H9 (cell line): ENCODE results near the gene ATP6V0A1. TPM values are rescaled to one million over a fixed set of nuclear protein-coding genes. Genes with fewer than 3 reads are reported as not detected.

Experiments
- DNase-seq: peaks from one replicate; pipeline ENCODE4 v3.0.0-alpha.2; 2017
- H2AFZ ChIP-seq: one replicate; pipeline ENCODE4 v1.6.1; 2013; ENCODE audit warnings: mild to moderate bottlenecking, low read length, control low read depth, moderate library complexity
- H2AK5ac ChIP-seq: 2 replicates; pipeline ENCODE4 v1.6.1; 2013; ENCODE audit warnings: low read length, control low read depth, mixed read lengths; ENCODE audit not compliant: insufficient read length
- H2BK120ac ChIP-seq: one replicate; pipeline ENCODE4 v1.6.1; 2013; ENCODE audit warnings: low read depth, mild to moderate bottlenecking, low read length, control low read depth, inconsistent platforms; ENCODE audit not compliant: poor library complexity, severe bottlenecking
- H2BK12ac ChIP-seq: 2 replicates; pipeline ENCODE4 v1.6.1; 2013; ENCODE audit warnings: low read length, control low read depth, mixed read lengths, low read depth; ENCODE audit not compliant: insufficient read length
- H2BK15ac ChIP-seq: 2 replicates; pipeline ENCODE4 v1.6.1; 2013; ENCODE audit warnings: low read depth, low read length, control low read depth
- H2BK20ac ChIP-seq: one replicate; pipeline ENCODE4 v1.6.1; 2013; ENCODE audit warnings: low read depth, mild to moderate bottlenecking, low read length, control low read depth, inconsistent platforms; ENCODE audit not compliant: poor library complexity, severe bottlenecking
- H2BK5ac ChIP-seq: 2 replicates; pipeline ENCODE4 v1.6.1; 2013; ENCODE audit warnings: low read length, control low read depth, mixed read lengths; ENCODE audit not compliant: insufficient read length
- H3K14ac ChIP-seq: 2 replicates; pipeline ENCODE4 v1.6.1; 2013; ENCODE audit warnings: low read length, control low read depth; ENCODE audit not compliant: insufficient read depth
- H3K18ac ChIP-seq: 2 replicates; pipeline ENCODE4 v1.6.1; 2013; ENCODE audit warnings: low read depth, mild to moderate bottlenecking, mixed read lengths, low read length, control low read depth; ENCODE audit not compliant: insufficient read length
- H3K23ac ChIP-seq: 2 replicates; pipeline ENCODE4 v1.6.1; 2013; ENCODE audit warnings: low read length, control low read depth, mixed read lengths, low read depth; ENCODE audit not compliant: insufficient read length
- H3K23me2 ChIP-seq: 2 replicates; pipeline ENCODE4 v1.6.1; 2013; ENCODE audit warnings: low read depth, mild to moderate bottlenecking, mixed read lengths, low read length, control low read depth; ENCODE audit not compliant: insufficient read length, poor library complexity, severe bottlenecking
- H3K27ac ChIP-seq: 2 replicates; pipeline ENCODE4 v1.5.1; 2013; ENCODE audit warnings: low read length, control low read depth, mixed read lengths, low read depth; ENCODE audit not compliant: insufficient read length
- H3K27me3 ChIP-seq: 2 replicates; pipeline ENCODE4 v1.6.1; 2013; ENCODE audit warnings: low read length, control low read depth, inconsistent platforms; ENCODE audit not compliant: insufficient read depth
- H3K4ac ChIP-seq: 2 replicates; pipeline ENCODE4 v1.6.1; 2013; ENCODE audit warnings: low read depth, mild to moderate bottlenecking, control low read depth, inconsistent platforms, low read length, moderate library complexity
- H3K4me1 ChIP-seq: 2 replicates; pipeline ENCODE4 v1.6.1; 2013; ENCODE audit warnings: low read length, control low read depth, inconsistent platforms; ENCODE audit not compliant: insufficient read depth
- H3K4me2 ChIP-seq: 2 replicates; pipeline ENCODE4 v1.6.1; 2013; ENCODE audit warnings: low read length, control low read depth, mixed read lengths; ENCODE audit not compliant: insufficient read length, insufficient read depth
- H3K56ac ChIP-seq: 2 replicates; pipeline ENCODE4 v1.6.1; 2013; ENCODE audit warnings: low read depth, mild to moderate bottlenecking, mixed read lengths, low read length, control low read depth; ENCODE audit not compliant: insufficient read length
- H3K79me1 ChIP-seq: 2 replicates; pipeline ENCODE4 v1.6.1; 2013; ENCODE audit warnings: low read depth, mild to moderate bottlenecking, moderate library complexity, low read length, control low read depth, inconsistent platforms; ENCODE audit not compliant: insufficient read depth, poor library complexity, severe bottlenecking
- H3K79me2 ChIP-seq: 2 replicates; pipeline ENCODE4 v1.6.1; 2013; ENCODE audit warnings: low read length, control low read depth, inconsistent platforms; ENCODE audit not compliant: insufficient read depth
- H3K9ac ChIP-seq: 2 replicates; pipeline ENCODE4 v1.6.1; 2013; ENCODE audit warnings: low read length, control low read depth, mixed read lengths; ENCODE audit not compliant: insufficient read length; ENCODE audit errors: extremely low read depth
- H3K9me3 ChIP-seq: one replicate; pipeline ENCODE4 v1.6.1; 2013; ENCODE audit warnings: low read depth, low read length, inconsistent platforms; ENCODE audit not compliant: control insufficient read depth
- H3T11ph ChIP-seq: one replicate; pipeline ENCODE4 v1.6.1; 2013; ENCODE audit warnings: mild to moderate bottlenecking, low read length, control low read depth, inconsistent platforms
- H4K20me1 ChIP-seq: one replicate; pipeline ENCODE4 v1.6.1; 2013; ENCODE audit not compliant: control insufficient read depth, insufficient read length, insufficient read depth
- H4K5ac ChIP-seq: 2 replicates; pipeline ENCODE4 v1.6.1; 2013; ENCODE audit warnings: low read depth, mild to moderate bottlenecking, mixed read lengths, low read length, control low read depth; ENCODE audit not compliant: insufficient read length
- H4K8ac ChIP-seq: replicated peaks from 2 replicates; pipeline ENCODE4 v1.6.1; 2013; ENCODE audit warnings: low read length, control low read depth, mixed read lengths, low read depth; ENCODE audit not compliant: insufficient read length
- H4K91ac ChIP-seq: 2 replicates; pipeline ENCODE4 v1.6.1; 2013; ENCODE audit warnings: low read depth, mild to moderate bottlenecking, moderate library complexity, mixed read lengths, low read length, control low read depth; ENCODE audit not compliant: insufficient read length
- H3K27ac Mint-ChIP-seq, 3 experiments: 2 replicates in 2 of 3; 3 replicates in 1 of 3; pipeline ENCODE4 v1.8.0; 2020 to 2021; ENCODE audit warnings: mixed read lengths in 3 of 3, mild to moderate bottlenecking in 1 of 3, moderate library complexity in 1 of 3
- H3K27me3 Mint-ChIP-seq: 2 replicates; pipeline ENCODE4 v1.8.0; 2021; ENCODE audit warnings: low read depth, mild to moderate bottlenecking, moderate library complexity, mixed read lengths
- H3K36me3 Mint-ChIP-seq, 3 experiments: 2 replicates in 2 of 3; 3 replicates in 1 of 3; pipeline ENCODE4 v1.8.0; 2020 to 2021; ENCODE audit warnings: low read depth in 3 of 3, mixed read lengths in 3 of 3; ENCODE audit not compliant: insufficient read depth in 1 of 3
- H3K4me1 Mint-ChIP-seq, 2 experiments: 2 replicates each; pipeline ENCODE4 v1.8.0; 2020; ENCODE audit warnings: mixed read lengths in 2 of 2
- H3K4me3 Mint-ChIP-seq, 2 experiments: 2 replicates in 1 of 2; 3 replicates in 1 of 2; pipeline ENCODE4 v1.8.0; 2020 to 2021; ENCODE audit warnings: mild to moderate bottlenecking in 2 of 2, mixed read lengths in 2 of 2, moderate library complexity in 1 of 2
- H3K9me3 Mint-ChIP-seq, 2 experiments: 2 replicates in 1 of 2; 3 replicates in 1 of 2; pipeline ENCODE4 v1.8.0; 2020; ENCODE audit warnings: mild to moderate bottlenecking in 2 of 2, mixed read lengths in 2 of 2, moderate library complexity in 1 of 2
- CTCF ChIP-seq: fragments of 200-600 bp; sonication (generic); conservative IDR thresholded peaks from 3 replicates; pipeline ENCODE4 v1.8.0; 2021; ENCODE audit warnings: antibody characterized with exemption, mild to moderate bottlenecking
- WGBS: extraction: QIAGEN DNeasy Blood & Tissue Kit; methylation state at CpG from one replicate; pipeline ENCODE4 v1.1.7; 2013; ENCODE audit warnings: missing lambda C conversion rate, low lambda C conversion rate, mixed read lengths; ENCODE audit not compliant: insufficient read length; ENCODE audit errors: extremely low coverage; 5-methylcytosine and 5-hydroxymethylcytosine counted together
- total RNA-seq: library from RNA; stranded (reverse); gene quantifications from 2 replicates; pipeline ENCODE4 v1.2.1, GENCODE V29; 2021

The ATP6V0A1 gene
- total RNA-seq, 1 experiment from 2014 or later = 54.1 TPM

- no peak overlapping the region for H2BK12ac ChIP-seq
- H3K27me3 ChIP-seq = no peaks in the 10 kb centered on the region
- WGBS = no CpG with 5 or more reads among the region's 26 CpGs
- H3K9me3 ChIP-seq = no peaks in the 10 kb centered on the region
- no peak overlapping the region for H4K5ac ChIP-seq
- H3K4me2 ChIP-seq = peak overlapping the region; percentile 53
- Mint-ChIP-seq H3K36me3 (peaks cover 0 to 11% (median 8%) of the 10 kb centered on the region in 3 experiments; a peak in 4 of 7 replicates), H3K4me3 (peak overlapping the region; percentile 58 to 75), H3K27ac (peak overlapping the region in 2 of 3 experiments; percentile 48 to 87; a peak in 3 of 7 replicates), H3K4me1 (peaks cover 11 to 21% of the 10 kb centered on the region in 2 experiments), H3K9me3 (no peaks in the 10 kb centered on the region), H3K27me3 (peaks cover 34% of the 10 kb centered on the region)
- no peak overlapping the region for H2AK5ac ChIP-seq
- H3K79me2 ChIP-seq = no peaks in the 10 kb centered on the region
- no peak overlapping the region for H2AFZ ChIP-seq
- no peak overlapping the region for H4K8ac ChIP-seq
- H4K91ac ChIP-seq = no peak overlapping the region
- H2BK20ac ChIP-seq = no peak overlapping the region
- no peak overlapping the region for H3K27ac ChIP-seq
- no peak overlapping the region for H3K56ac ChIP-seq
- H3K23me2 ChIP-seq = peaks cover 9% of the 10 kb centered on the region
- H2BK5ac ChIP-seq = no peak overlapping the region
- H3T11ph ChIP-seq = no peak overlapping the region
- no peaks in the 10 kb centered on the region for H4K20me1 ChIP-seq
- H3K23ac ChIP-seq = no peak overlapping the region
- TF ChIP-seq CTCF = no peak
- DNase-seq = no peak
- H3K4me1 ChIP-seq = no peaks in the 10 kb centered on the region; the same call in 1 of the 2 replicates
- no peak overlapping the region for H2BK15ac ChIP-seq
- no peak overlapping the region for H3K18ac ChIP-seq
- H3K14ac ChIP-seq = no peak overlapping the region
- no peaks in the 10 kb centered on the region for H3K79me1 ChIP-seq
- H2BK120ac ChIP-seq = no peak overlapping the region
- no peak overlapping the region for H3K9ac ChIP-seq
- H3K4ac ChIP-seq = no peak overlapping the region
Observed at GRCh38 chr17:42535155-42536047, 76.7 kb downstream of the ATP6V0A1 start.
